Endothelial cell (in vitro differentiated cells): Measurements from ENCODE around the gene TMPRSS6. TPM values are rescaled to one million over a fixed set of nuclear protein-coding genes. Genes with fewer than 3 reads are reported as not detected.

Experiments
- DNase-seq: peaks from one replicate; pipeline ENCODE4 v3.0.0; 2021; ENCODE audit warnings: low spot score
- H3K27ac Mint-ChIP-seq: one replicate; pipeline ENCODE4 v1.8.0; 2021; ENCODE audit warnings: mixed read lengths, inconsistent platforms; ENCODE audit not compliant: unreplicated experiment
- H3K27me3 Mint-ChIP-seq: one replicate; pipeline ENCODE4 v1.8.0; 2021; ENCODE audit warnings: mild to moderate bottlenecking, moderate library complexity, mixed read lengths, inconsistent platforms; ENCODE audit not compliant: unreplicated experiment
- H3K36me3 Mint-ChIP-seq: one replicate; pipeline ENCODE4 v1.8.0; 2021; ENCODE audit warnings: mild to moderate bottlenecking, low read depth, mixed read lengths, inconsistent platforms; ENCODE audit not compliant: unreplicated experiment
- H3K4me1 Mint-ChIP-seq: one replicate; pipeline ENCODE4 v1.8.0; 2021; ENCODE audit warnings: mild to moderate bottlenecking, mixed read lengths, inconsistent platforms; ENCODE audit not compliant: unreplicated experiment
- H3K4me3 Mint-ChIP-seq: one replicate; pipeline ENCODE4 v1.8.0; 2021; ENCODE audit warnings: mild to moderate bottlenecking, mixed read lengths, inconsistent platforms; ENCODE audit not compliant: unreplicated experiment
- H3K9me3 Mint-ChIP-seq: one replicate; pipeline ENCODE4 v1.8.0; 2021; ENCODE audit warnings: mixed read lengths, inconsistent platforms; ENCODE audit not compliant: unreplicated experiment
- total RNA-seq: library from RNA; stranded (reverse); fragmentation: NEBNext Ultra II Directional; extraction: Animal tissue kit (Norgen Biotek cat#: 25700); gene quantifications from one replicate; pipeline ENCODE4 v1.2.1, GENCODE V29; 2021; ENCODE audit not compliant: unreplicated experiment
- TF ChIP-seq, protein P1 (sequence below): fragments of 200-600 bp; sonication (generic); IDR thresholded peaks from one replicate; pipeline ENCODE4 v1.5.0; 2021; ENCODE audit warnings: antibody characterized with exemption; ENCODE audit not compliant: unreplicated experiment

Gene TMPRSS6
- total RNA-seq, 1 donor from 2014 or later: not detected

DNA sequence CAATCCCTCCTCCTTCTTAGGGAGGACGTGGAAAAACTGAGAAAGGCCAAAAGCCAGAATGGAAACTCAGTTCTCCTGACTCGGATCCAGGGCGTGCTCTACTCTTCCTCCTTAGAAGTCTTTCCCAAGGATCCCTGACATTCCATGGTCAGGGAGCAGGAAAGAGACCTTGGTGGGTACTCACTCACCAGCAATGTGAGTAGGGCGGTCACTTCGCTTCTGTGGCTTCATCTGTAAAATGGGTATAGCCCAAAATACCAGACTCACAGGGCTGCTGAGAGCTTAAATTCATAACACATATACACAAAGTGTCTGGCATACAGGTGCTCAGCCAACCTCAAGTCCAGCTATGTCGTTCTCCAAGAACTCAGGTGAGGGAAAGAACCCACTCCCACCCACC is 58.6 kb downstream of the TMPRSS6 start:
- Mint-ChIP-seq H3K27me3 (peaks cover 7% of the 10 kb centered on the region), H3K27ac (no peak overlapping the region), H3K4me3 (peak overlapping the region; percentile 88), H3K4me1 (peaks cover 7% of the 10 kb centered on the region), H3K9me3 (no peaks in the 10 kb centered on the region), H3K36me3 (peaks cover 5% of the 10 kb centered on the region)
- no peak for DNase-seq
- TF ChIP-seq, protein P1, sequence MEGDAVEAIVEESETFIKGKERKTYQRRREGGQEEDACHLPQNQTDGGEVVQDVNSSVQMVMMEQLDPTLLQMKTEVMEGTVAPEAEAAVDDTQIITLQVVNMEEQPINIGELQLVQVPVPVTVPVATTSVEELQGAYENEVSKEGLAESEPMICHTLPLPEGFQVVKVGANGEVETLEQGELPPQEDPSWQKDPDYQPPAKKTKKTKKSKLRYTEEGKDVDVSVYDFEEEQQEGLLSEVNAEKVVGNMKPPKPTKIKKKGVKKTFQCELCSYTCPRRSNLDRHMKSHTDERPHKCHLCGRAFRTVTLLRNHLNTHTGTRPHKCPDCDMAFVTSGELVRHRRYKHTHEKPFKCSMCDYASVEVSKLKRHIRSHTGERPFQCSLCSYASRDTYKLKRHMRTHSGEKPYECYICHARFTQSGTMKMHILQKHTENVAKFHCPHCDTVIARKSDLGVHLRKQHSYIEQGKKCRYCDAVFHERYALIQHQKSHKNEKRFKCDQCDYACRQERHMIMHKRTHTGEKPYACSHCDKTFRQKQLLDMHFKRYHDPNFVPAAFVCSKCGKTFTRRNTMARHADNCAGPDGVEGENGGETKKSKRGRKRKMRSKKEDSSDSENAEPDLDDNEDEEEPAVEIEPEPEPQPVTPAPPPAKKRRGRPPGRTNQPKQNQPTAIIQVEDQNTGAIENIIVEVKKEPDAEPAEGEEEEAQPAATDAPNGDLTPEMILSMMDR: no peak

DNA sequence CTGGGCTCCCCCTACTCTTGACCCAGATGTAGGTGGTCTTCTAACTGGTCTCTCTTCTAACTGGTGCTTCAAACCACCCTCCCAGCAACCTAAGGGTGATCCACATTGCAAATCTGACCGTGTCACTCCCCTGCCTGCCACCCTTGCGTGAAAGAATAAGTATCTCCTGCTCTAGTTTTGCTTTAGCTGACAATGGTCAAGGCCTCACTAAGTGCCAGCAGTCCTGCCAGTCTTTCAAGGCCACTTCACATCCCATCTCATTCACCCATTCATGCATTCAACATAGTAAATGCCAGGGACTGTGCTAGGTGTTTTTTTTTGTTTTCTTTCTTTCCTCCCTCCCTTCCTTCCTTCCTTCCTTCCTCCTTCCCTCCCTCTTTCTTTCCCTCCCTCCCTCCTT is 60.3 kb downstream of the TMPRSS6 start:
- DNase-seq: no peak
- H3K36me3 Mint-ChIP-seq: no peaks in the 10 kb centered on the region
- no peak overlapping the region for H3K4me3 Mint-ChIP-seq
- TF ChIP-seq, protein P1: no peak
- H3K27me3 Mint-ChIP-seq: peaks cover 7% of the 10 kb centered on the region
- no peaks in the 10 kb centered on the region for H3K9me3 Mint-ChIP-seq
- H3K4me1 Mint-ChIP-seq: peaks cover 7% of the 10 kb centered on the region
- H3K27ac Mint-ChIP-seq: no peak overlapping the region

DNA sequence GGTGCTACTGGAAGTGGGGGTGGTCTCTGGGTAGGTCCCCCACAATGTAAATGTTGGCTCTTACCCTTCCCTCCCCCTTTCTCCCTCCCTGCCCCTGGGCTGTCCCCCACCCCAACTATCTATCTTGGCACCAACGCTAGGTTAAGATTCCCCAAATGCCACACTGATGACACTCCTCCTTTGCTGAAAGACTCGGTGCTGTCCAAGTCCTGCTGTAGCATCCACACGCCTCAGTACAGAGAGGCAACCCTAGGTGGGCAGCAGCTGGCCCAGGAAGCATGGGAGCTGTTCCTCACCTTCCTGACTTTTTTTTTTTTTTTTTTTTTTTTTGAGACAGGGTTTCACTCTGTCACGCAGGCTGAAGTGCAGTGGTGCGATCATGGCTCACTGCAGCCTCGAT is 61.4 kb downstream of the TMPRSS6 start:
- TF ChIP-seq, protein P1: no peak
- Mint-ChIP-seq H3K4me1 (peaks cover 15% of the 10 kb centered on the region), H3K27ac (no peak overlapping the region), H3K27me3 (peaks cover 7% of the 10 kb centered on the region), H3K4me3 (no peak overlapping the region), H3K36me3 (no peaks in the 10 kb centered on the region), H3K9me3 (no peaks in the 10 kb centered on the region)
- no peak for DNase-seq

DNA sequence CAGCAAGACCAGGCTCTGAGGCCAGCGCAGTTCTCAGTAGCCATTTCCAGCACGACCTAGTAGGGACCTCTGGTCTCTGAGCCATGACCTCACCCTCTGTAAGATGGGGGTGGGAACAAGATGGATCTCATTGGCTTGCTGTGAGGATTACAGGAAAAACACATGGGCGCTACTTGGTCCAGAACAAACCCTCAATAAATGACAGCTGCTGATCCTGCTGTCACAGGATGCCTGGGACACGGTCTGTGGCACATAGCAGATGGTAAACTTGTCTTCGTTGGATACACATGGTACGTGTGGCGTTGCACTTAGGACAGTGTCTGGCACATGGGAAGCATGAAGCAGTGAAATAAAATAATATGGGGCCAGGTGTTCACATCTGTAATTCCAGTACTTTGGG is 62.5 kb downstream of the TMPRSS6 start:
- Mint-ChIP-seq H3K4me3 (no peak overlapping the region), H3K27me3 (peaks cover 3% of the 10 kb centered on the region), H3K9me3 (no peaks in the 10 kb centered on the region), H3K27ac (no peak overlapping the region), H3K4me1 (peaks cover 15% of the 10 kb centered on the region), H3K36me3 (no peaks in the 10 kb centered on the region)
- TF ChIP-seq, protein P1: no peak
- no peak for DNase-seq

DNA sequence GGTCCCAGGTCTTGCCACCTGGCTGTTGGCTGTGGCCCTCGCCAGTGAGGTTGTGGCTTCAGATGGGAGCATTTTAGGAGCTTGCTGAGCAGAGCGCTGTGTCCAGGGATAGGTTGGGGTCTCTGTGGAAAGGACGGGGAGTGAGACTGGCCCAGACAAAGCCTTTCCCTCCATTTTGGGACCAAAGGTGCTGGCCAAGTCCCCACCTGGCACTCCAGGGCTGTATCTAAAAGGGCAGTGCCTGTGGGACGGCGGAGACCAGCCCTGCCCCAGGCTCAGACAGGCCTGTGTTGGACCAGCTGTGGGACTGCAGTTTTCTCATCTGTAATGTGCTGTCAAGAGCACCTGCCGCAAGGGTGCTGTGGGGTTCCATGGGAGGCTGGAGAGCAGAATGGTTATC is 62.9 kb downstream of the TMPRSS6 start:
- no peaks in the 10 kb centered on the region for H3K36me3 Mint-ChIP-seq
- H3K27ac Mint-ChIP-seq: no peak overlapping the region
- no peaks in the 10 kb centered on the region for H3K9me3 Mint-ChIP-seq
- TF ChIP-seq, protein P1: no peak
- H3K27me3 Mint-ChIP-seq: peaks cover 3% of the 10 kb centered on the region
- DNase-seq: no peak
- no peak overlapping the region for H3K4me3 Mint-ChIP-seq
- H3K4me1 Mint-ChIP-seq: peaks cover 17% of the 10 kb centered on the region
